ACHN (cell line): ENCODE data around the gene ARR3.
"Not testable (repeated sequence)": the region's sequence is repeated elsewhere in the genome, so short reads cannot be mapped to it uniquely, and the experiment has no call there.

Source experiments
- DNase-seq: peaks from one replicate; pipeline ENCODE4 v3.0.0-alpha.2; 2015
- in situ Hi-C: cut with HindIII; loops from 2 replicates; pipeline ENCODE4 v1.10.0; 2017; ENCODE audit warnings: low sequenced_read_pairs, low pct_ligation_motif_present, low pct_unique_long_range_greater_than_20kb

ARR3 gene

DNA sequence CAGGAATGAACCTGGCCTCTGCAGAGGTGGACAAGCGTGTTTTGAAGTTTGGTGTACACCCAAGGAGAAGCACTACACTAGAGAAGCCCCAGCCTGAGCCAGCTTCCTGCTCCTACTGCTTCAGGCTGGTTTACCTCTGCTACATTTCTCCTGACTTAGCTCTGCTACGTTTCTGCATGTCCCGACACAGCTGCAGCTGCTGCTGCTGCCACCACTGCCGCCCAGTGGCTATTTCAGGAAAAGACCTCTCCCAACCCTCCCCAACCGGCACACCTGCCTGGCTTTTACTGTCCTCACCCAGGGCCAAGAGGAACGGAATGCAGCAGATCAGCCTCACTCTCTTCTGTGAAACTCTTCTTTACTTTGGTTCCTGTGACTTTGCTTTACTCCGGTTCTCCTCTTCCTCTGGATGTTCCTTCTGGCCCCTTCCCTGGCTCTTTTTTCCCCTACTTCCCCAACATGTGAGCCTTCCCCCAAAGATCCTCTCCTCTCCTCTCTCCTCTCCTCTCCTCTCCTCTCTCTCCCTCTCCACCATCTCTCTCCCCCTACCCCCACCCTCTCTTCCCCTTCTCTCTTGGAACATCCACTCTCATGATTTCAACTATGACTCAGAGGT, 5.1 kb upstream of the ARR3 start:
- peak; percentile 6 for DNase-seq
- in situ Hi-C loops = no loop called here

DNA sequence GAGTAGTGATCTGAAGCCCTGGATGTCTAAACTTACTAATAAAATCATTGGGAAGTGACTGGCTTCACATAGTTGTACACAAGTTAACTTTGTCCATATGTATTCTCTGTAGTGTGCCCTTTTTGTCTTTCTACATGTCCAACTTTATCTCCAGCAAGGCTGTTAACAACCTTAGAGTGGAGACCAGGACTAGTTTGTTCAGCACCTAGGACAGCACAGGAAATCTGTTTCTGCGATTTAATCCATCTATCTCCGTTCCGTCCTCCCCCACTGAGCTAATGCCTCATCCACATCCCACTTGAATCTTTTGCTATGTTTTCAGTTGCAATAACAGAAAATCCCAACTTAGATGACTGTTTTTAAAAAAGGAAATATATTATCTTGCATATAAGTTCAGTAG, 3.4 kb upstream of the ARR3 start:
- in situ Hi-C loops = no loop called here
- DNase-seq = no peak

DNA sequence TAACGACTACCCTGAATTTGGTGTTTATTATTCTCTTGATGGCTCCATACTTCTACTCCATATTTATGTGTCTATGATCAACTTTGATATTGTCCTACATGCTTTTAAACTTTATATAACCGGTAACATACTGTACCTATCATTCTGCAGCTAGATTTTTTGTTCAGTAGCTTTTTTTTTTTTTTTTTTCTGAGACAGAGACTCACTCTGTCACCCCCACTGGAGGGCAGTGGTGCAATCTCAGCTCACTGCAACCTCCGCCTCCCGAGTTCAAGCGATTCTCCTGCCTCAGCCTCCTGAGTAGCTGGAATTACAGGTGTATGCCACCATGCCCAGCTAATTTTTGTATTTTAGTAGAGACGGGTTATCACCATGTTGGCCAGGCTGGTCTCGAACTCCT, 5.9 kb downstream of the ARR3 start:
- in situ Hi-C loops, DNase-seq: not testable (repeated sequence)

DNA sequence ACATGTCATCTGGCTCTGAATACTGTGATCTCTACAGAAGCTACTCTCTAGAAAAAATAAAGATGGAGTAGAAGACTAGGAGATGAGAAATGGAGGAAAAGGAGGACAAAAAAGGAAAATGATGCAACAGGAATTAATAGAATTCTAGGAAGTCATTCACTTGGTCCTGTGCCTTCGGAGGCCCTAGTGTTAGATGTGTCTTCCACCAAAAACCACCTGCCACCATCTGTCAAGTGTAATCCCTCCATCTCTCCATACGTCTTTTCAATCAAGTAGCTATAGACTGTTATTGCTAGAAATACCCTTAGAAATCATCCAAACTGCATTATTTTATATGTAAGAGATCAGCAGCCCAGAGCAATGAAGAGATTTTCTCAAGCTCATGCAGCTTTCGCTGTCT, 10.9 kb downstream of the ARR3 start:
- no peak for DNase-seq
- in situ Hi-C loops = no loop called here

DNA sequence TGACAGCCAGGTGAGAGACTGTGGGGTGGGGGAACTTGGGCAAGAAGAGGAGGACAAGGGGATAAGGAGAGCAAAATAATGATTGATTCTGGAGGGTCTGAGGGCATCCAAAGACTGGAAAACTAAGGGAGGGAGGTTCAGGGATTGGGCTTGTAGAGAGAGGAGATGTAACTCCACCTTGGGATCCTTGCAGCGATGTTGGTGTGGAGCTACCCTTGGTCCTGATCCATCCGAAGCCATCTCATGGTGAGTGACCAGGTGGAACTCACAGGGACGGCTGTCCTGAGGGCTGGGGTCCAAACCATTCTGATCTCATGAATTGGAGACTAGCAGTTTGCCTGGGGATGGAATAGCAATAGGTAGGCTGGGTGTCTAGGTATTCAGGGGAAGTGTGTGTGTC, 12.4 kb downstream of the ARR3 start:
- in situ Hi-C loops = no loop called here
- DNase-seq = no peak

DNA sequence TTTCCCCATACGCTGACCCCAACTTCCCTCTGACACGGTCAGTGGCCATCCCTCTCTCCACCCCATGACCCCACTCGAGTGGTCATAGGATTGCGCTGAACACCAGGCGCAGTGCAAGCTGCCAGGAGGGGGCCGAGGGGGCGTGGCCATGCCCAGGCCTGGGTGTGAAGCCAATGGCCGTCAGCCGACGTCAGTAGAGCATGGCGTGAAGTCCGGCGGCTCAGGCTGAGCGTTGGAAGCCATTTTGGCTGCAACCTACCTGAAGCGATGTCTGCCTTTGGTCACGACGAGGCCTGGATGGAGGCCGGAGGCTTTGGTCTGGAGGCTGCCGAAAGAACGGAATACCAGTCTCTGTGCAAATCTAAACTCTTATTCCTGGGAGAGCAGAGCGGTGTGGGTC, 13.8 kb downstream of the ARR3 start, which contains the start of gene RAB41:
Gene RAB41 (plus strand): TSS at position 222 of the 400 bp plus-strand sequence. CDS start 46 bp downstream, at position 268.
- DNase-seq = no peak
- in situ Hi-C loops = no loop called here

DNA sequence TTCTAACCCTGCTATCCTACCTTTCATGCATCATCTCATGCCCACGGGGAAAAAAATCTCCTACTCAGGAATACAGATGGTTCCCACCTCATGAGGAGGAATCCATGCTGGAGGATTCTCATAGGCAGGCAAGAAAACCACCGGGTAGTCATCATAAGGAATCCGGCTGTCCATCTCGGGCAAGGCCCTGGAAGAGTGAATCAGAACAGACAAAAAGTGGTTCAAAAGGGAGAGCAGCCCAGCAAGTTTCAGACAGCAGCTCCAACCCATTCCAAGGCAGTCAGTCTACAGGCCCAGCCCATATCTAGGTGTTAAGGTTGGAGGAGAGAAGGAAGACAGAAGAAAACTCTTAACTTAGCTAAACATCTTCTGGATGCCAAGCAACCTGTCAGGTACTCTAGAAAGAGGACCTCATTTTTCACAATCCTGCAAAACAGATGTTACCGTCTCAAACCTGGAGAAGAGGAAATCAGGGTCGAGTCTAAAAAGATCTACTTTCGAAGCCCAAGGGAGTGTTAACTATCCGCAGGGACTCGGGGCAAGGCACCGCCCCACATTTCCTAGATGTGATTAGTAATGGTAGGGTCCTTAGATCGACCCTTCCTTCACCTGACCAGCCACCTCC, 21.1 kb downstream of the ARR3 start:
- DNase-seq = no peak

DNA sequence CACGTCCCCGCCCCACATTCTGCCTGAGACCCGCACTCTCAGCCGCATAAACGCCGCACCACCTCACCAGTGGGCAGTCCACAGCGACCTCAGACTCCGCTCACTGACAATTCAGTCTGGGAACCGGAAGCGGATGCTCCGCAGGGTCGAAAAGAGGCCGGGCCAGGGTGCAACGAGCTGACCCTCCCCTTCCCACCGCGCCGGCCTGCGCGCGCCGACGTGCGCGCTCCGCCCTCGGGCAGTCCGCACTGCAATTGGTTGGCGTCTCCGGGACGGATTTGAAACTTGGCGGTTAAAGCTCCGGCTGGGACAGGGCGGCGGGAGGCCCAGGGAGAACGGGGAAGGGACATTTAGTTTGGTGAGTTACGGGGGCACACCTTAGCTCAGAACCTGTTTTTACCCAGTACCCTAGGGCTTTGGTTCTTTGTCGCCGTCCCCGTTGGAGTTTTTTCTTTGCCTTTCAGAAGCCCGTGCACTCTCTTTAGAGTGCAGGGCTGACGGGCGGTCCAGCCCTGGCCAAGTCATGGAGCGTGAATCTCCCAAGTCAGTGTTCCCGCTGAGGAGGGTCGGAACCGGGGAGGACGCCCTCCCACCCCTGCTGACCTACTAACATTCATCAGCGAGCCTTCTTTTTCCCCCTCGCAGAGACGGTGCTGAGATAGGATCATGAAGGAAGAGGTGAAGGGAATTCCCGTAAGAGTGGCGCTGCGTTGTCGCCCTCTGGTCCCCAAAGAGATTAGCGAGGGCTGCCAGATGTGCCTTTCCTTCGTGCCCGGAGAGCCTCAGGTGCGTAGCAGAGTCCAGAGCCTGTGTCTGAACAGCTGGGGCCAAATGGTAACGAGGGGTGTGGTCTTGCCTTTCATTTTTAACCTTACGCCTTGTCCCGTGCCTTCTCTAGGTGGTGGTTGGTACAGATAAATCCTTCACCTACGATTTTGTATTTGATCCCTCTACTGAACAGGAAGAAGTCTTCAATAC, 21.9 kb downstream of the ARR3 start, which contains the start of the genes KIF4A and PDZD11:
Gene KIF4A (plus strand): TSS at position 312 of the 978 bp plus-strand sequence. CDS start 355 bp downstream, at position 667.
Gene PDZD11 (minus strand): TSS at position 135 of the 978 bp plus-strand sequence. CDS start 586 bp downstream, outside the sequence.
- peak; percentile 79 for DNase-seq
- in situ Hi-C loops = no loop called here

More for the DNA sequence above, 21.1 kb downstream of the ARR3 start:
- in situ Hi-C loops = no loop called here

DNA sequence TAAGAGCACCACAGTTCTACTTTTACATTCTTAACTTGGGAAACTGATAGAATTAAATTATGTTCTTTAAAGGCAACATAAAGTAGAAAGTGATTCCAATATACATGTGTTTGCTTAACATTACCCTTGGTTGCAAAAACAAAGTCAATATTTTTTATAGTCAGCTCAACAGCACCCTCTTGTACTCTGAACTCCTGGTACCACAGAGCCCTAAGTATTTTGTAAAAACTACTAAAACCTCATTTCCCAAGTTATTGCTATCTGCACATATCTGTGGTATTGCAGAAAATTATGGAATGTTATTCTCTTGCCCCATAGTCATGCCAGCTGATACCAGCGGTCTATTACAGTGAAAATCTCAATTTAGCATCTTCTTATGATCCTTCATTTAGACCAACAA, 24.7 kb downstream of the ARR3 start:
- DNase-seq = no peak
- in situ Hi-C loops = no loop called here

DNA sequence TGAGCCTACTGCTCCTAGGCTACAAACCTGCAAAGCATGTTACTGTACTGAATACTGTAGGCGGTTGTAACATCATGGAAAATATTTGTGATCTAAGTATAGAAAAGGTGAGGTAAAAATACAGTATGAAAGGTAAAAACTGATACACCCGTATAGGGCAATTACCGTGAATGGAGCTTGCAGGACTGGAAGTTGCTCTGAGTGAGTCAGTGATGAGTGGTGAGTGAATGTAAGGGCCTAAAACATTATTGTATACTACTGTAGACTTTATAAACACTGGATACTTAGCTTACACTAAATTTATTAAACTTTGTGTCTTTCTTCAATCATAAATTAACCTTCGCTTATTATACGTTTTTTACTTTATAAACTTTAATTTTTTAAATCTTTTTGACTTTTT, 25.5 kb downstream of the ARR3 start:
- in situ Hi-C loops = no loop called here
- DNase-seq = no peak

DNA sequence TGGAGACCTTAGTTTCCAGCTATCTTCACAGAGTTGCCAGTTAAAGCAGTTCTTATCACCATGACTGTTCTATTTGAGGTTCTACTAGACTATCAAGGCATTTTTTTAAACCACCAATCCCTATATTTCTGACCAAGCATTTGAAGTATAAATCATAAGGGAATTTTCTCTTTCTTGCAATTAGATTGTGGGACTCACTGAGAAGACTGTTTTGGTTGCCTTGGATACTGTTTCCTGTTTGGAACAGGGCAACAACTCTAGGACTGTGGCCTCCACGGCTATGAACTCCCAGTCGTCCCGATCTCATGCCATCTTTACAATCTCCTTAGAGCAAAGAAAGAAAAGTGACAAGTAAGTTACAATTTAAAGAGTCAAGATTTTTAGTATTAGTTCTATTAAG, 33.6 kb downstream of the ARR3 start:
- no peak for DNase-seq
- in situ Hi-C loops = no loop called here

DNA sequence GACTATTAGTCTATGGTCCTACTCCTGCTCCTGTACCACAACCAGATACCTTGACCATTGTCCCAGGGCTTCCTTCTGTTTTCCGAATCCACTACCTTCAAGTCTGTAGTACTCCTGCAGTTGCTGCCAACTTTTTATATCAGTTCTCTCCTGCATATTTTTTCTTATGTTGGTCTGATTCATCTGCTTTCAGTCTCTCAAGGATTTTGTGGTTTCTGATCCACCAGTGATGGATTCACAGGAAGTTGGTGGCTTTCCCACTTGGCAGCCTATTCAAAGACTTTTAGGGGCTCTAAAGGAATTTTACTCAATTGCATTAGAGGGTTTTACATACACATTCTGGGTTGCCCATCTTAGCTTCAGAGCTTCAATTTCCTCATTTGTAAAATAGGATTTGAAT, 45.4 kb downstream of the ARR3 start:
- peak; percentile 2 for DNase-seq
- in situ Hi-C loops = no loop called here

DNA sequence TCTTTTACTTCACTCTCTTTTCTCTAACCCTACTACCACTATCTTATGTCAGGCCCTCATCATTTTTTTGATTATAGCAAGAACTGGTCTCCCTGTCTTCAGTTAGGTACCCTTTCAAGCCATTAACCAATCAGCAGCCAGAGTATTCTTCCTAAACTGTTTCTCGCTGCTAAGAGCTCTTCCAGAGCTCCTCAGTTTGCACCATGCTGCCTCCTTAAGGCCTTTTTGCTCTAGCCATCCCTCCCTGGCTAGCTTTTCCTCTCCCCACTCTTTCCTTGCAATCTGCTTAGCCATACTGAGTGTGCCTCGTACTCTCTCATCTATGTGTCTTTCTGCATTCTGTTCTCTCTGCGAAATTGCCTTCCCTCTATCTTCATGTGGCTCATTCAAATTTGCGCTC, 54.6 kb downstream of the ARR3 start:
- no peak for DNase-seq
- in situ Hi-C loops = no loop called here

DNA sequence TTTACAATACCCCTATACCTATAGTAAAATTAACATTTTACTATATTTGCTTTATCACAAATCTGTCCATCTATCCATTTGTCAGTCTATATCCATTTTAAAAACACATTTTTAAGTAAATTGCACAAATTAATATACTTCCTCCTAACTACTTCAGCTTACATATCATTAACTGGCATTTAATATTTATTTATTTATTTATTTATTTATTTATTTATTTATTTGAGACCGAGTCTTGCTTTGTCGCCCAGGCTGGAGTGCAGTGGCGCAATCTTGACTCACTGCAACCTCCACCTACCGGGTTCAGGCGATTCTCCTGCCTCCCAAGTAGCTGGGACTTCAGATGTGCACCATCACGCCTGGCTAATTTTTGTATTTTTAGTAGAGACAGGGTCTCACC, 55.5 kb downstream of the ARR3 start:
- in situ Hi-C loops, DNase-seq: not testable (repeated sequence)

DNA sequence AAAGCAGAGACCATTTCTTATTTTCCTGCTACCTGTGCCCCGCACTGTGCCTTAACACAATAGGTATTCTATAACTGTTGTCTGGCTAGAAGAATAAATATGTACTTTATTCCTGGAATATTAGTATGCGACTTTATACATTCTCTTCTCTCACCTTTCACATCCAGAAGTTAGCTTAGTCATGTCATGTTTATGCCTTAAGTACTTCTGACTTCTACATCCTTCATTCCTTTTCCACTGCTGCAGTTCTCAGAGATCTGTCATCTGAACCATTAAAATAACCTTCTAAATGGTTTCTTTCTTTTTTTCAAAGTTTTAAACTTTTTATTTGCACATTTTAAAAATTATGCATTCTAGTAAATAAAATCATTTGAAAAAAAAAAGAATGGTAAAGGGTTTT, 56.2 kb downstream of the ARR3 start:
- in situ Hi-C loops = no loop called here
- no peak for DNase-seq

DNA sequence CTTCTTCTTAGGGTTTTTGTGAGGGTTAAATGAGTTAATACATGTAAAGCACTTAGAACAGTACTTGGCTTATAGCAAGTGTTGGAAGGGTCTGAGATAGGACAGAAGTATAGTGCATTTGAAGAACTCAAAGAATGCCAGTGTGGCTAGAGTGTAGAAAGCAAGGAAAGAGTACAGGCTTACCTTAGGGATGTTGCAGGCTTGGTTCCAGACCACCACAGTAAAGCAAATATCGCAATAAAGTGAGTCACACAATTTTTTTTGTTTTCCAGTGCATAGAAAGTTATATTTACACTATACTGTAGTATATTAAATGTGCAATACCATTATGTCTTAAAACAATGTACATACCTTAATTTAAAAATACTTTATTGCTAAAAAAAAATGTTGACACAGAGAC, 63.0 kb downstream of the ARR3 start:
- in situ Hi-C loops = no loop called here
- DNase-seq = no peak
